RCC 7860 (cell line): ENCODE data around the gene TTLL13.

Source experiments
- DNase-seq: peaks from one replicate; pipeline ENCODE4 v3.0.0-alpha.2; 2015; ENCODE audit warnings: low spot score
- FAIRE-seq: peaks from 2 replicates; lab custom pipeline; 2012; peaks lifted over from hg19 to GRCh38; lab: Jason Lieb, UNC

Gene TTLL13

DNA sequence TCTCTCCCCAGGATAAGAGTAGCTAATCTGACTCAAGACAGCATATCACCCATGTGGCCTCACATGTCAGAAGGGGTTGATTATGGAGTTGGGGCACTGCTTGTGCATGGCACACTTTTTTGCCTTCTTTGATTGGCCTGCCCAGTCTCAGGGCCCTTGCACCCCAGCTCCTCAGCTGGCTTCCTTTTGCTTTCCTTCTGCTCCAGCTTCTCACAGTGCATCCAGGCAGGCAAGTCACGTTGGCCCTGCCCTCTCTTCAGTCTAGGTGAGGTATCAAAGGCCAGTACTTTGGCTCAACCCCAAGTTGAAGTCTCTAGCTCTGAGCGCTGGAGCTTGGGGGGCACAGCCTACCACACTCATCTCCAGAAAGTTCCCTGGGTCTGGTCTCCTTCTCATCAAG, 58.3 kb downstream of the TTLL13 start:
- FAIRE-seq = no peak

DNA sequence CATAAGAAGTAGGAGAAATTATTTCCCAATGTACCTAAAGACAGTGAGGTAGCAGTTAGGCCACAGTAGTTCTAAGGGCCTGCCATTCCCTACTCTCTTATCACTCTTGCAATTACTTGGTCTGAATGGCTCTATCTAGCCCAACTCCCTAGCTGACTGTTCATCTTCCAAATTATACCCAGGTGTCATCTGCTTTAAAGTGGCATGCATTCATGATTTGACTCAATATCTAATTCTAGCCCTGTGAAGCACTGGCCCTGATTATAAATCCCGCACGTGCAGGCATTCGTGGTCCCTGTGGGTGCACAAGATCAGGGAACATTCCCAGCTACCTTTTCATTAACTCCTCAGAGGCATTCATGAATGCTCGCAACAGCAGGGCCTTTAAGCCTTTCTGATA, 59.7 kb downstream of the TTLL13 start:
- no peak for DNase-seq
- FAIRE-seq = no peak

More for the DNA sequence above, 58.3 kb downstream of the TTLL13 start:
- no peak for DNase-seq
